IMR-90 (cell line): ENCODE measurements around the gene UNC79.

ENCODE experiments used
- POLR2A ChIP-seq: IDR thresholded peaks from 2 replicates; pipeline ENCODE4 v1.6.1; 2012; ENCODE audit warnings: mild to moderate bottlenecking, low read depth, low read length
- RCOR1 ChIP-seq: IDR thresholded peaks from 2 replicates; pipeline ENCODE4 v1.6.1; 2012; ENCODE audit warnings: mild to moderate bottlenecking, low read length, improper control_type of control experiment; ENCODE audit not compliant: insufficient replicate concordance
- TF ChIP-seq, protein P1 (sequence below): conservative IDR thresholded peaks from 2 replicates; pipeline ENCODE4 v1.5.1; 2012; ENCODE audit warnings: mild to moderate bottlenecking, low read depth, low read length, improper control_type of control experiment
- TF ChIP-seq, protein P2 (sequence below): fragments of 150-350 bp; IDR thresholded peaks from 2 replicates; pipeline ENCODE4 v1.6.1; 2017; ENCODE audit warnings: mild to moderate bottlenecking, antibody characterized with exemption, low read length, low read depth

DNA sequence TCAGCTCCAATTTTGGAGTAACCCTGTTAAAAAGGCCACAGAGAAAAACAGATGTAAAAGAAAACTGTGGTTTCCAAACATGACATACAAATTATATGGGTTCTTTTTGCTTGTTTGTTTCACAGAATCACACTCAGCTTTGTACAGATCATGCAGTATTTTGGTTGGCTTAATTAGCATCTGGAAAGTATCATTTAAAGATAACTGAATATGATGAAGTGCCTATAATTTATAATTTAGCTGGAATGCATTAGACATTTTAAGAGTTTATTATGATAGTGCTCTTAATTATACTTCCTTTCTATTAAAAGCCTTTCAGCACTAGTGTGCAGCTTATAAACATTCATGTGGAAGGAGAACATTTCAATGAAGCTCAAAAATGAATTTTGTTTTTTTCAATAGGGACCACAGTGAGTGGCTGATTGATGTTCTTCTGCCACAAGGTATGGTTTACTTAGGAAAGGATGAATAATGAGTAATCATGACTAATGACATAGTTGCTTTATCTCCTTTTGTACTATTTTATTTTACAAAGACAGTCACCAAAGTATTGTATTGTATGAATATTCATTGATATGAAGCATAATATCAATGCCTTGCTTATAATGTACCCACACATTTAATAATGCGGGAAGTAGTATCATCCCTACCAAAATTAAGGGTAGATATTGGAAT is 98.3 kb downstream of the UNC79 start:
- TF ChIP-seq, protein P1, sequence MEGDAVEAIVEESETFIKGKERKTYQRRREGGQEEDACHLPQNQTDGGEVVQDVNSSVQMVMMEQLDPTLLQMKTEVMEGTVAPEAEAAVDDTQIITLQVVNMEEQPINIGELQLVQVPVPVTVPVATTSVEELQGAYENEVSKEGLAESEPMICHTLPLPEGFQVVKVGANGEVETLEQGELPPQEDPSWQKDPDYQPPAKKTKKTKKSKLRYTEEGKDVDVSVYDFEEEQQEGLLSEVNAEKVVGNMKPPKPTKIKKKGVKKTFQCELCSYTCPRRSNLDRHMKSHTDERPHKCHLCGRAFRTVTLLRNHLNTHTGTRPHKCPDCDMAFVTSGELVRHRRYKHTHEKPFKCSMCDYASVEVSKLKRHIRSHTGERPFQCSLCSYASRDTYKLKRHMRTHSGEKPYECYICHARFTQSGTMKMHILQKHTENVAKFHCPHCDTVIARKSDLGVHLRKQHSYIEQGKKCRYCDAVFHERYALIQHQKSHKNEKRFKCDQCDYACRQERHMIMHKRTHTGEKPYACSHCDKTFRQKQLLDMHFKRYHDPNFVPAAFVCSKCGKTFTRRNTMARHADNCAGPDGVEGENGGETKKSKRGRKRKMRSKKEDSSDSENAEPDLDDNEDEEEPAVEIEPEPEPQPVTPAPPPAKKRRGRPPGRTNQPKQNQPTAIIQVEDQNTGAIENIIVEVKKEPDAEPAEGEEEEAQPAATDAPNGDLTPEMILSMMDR, result no peak
- TF ChIP-seq POLR2A (no peak), RCOR1 (no peak)
- TF ChIP-seq, protein P2, sequence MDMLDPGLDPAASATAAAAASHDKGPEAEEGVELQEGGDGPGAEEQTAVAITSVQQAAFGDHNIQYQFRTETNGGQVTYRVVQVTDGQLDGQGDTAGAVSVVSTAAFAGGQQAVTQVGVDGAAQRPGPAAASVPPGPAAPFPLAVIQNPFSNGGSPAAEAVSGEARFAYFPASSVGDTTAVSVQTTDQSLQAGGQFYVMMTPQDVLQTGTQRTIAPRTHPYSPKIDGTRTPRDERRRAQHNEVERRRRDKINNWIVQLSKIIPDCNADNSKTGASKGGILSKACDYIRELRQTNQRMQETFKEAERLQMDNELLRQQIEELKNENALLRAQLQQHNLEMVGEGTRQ, result no peak
